ENCODE measurements around the gene ANKRD34A.

ANKRD34A gene

GRCh38 chr1:145974721-145975120 is 10.3 kb upstream of the ANKRD34A start:
- in situ Hi-C loops (cut with MboI; ENCODE audit: low sequenced_read_pairs) = no loop called here

DNA sequence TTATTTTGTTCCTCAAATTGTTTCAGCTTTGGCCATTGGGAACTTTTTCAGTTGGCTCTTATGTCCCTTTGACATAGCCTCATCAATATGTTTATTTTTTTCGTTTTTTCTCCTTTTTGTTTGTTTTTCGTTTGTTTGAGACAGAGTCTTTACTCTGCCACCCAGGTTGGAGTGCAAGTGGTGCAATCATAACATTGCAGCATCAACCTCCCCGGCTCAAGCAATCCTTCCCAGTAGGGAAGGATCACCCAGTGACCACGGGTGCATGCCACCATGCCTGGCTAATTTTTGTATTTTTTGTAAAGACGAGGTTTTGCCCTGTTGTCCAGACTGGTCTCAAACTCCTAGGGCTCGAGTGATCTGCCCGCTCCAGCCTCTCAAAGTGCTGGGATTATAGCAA is 8.2 kb upstream of the ANKRD34A start:
- in situ Hi-C loops (cut with MboI; ENCODE audit: low sequenced_read_pairs) = no loop called here

GRCh38 chr1:145967288-145967687 is 2.9 kb upstream of the ANKRD34A start:
- in situ Hi-C loops (cut with MboI; ENCODE audit: low sequenced_read_pairs) = loop anchor here (10.0 kb wide), 1 partner anchor 52 kb away; the partner anchor contains the start of genes ITGA10 and PEX11B

DNA sequence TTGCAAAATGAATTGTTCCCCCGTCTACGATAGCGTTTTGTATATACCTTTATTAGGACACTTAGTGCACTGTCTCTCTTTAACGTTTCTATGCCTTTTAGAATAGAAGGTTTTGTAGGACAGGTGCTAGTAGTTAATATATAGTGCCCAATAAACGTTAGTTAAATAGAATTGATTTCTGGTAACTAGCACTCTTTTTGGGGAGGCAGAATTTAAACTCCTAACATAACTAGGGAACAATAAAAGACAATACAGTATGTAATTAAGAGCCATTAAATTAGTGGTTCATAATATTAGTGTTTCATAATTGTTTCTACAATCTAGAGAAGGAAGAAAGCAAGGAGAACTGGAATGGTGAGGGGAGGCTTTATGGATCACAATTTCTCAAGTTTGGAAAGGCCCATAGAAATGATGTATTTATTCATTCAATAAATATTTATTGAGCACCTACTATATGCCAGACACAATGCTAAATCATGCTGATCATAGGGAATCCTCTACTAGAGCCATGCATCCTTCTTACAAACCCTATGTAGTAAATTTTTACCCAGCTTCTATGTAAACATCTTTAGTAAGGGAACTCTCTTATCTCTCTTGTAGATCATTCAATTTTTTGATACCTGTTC is 857 bp upstream of the ANKRD34A start:
- in situ Hi-C loops (cut with MboI; ENCODE audit: low sequenced_read_pairs) = loop anchor here (10.0 kb wide), 1 partner anchor 50 kb away; the partner anchor contains the start of genes ITGA10 and PEX11B

GRCh38 chr1:145963265-145964019 is 933 bp downstream of the ANKRD34A start:
- in situ Hi-C loops (cut with MboI; ENCODE audit: low sequenced_read_pairs) = loop anchor here (10.0 kb wide), 1 partner anchor 49 kb away; the partner anchor contains the start of genes ITGA10 and PEX11B

GRCh38 chr1:145962157-145963102 is 1.9 kb downstream of the ANKRD34A start:
- in situ Hi-C loops (cut with MboI; ENCODE audit: low sequenced_read_pairs) = loop anchor here (10.0 kb wide), 1 partner anchor 48 kb away; the partner anchor contains the start of genes ITGA10 and PEX11B

- in situ Hi-C loops (cut with MboI; ENCODE audit: low sequenced_read_pairs) = loop anchor here (10.0 kb wide), 1 partner anchor 47 kb away; the partner anchor contains the start of genes ITGA10 and PEX11B
Measured at GRCh38 chr1:145961425-145962156, 2.8 kb downstream of the ANKRD34A start.

GRCh38 chr1:145961109-145961424 is 3.3 kb downstream of the ANKRD34A start:
- in situ Hi-C loops (cut with MboI; ENCODE audit: low sequenced_read_pairs) = loop anchor here (10.0 kb wide), 1 partner anchor 46 kb away; the partner anchor contains the start of genes ITGA10 and PEX11B

DNA sequence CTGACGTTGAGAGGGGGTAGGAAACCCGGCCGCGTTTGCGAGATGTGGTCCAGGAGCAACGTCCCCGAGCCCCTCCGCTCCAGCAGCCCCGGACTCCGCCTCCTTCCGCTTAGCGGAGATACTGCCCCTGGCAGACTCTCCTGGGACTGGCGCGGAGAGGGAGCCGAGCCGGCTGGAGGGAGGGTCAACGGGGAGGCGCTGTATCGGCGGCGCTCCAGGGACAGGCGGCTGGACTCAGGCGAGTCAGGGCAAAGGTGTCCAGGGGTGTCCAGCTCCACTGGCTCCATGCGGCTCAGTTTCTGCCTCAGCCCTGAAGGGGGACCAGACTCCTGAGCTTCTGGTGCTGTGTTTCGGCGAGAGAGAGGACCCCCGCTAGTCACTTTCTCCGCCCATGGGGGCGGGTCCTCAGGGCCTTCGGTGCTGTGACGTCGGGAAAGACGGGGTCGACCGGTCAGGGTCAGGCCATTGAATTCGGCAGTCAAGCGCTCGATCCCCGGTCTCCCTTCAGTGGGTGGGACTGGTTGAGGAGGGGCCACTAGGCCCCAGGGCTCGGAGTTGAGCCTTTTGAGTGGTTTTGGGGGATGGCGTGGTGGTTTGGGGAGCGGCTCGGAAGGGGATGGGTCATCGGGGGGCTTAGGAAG is 3.8 kb downstream of the ANKRD34A start:
- in situ Hi-C loops (cut with MboI; ENCODE audit: low sequenced_read_pairs) = loop anchor here (10.0 kb wide), 1 partner anchor 46 kb away; the partner anchor contains the start of genes ITGA10 and PEX11B

GRCh38 chr1:145959957-145960467 is 4.4 kb downstream of the ANKRD34A start:
- in situ Hi-C loops (cut with MboI; ENCODE audit: low sequenced_read_pairs) = loop anchor here (10.0 kb wide), 1 partner anchor 45 kb away; the partner anchor contains the start of genes ITGA10 and PEX11B

- in situ Hi-C loops (cut with MboI; ENCODE audit: low sequenced_read_pairs) = no loop called here
Measured at GRCh38 chr1:145959333-145959732, 5.0 kb downstream of the ANKRD34A start.

DNA sequence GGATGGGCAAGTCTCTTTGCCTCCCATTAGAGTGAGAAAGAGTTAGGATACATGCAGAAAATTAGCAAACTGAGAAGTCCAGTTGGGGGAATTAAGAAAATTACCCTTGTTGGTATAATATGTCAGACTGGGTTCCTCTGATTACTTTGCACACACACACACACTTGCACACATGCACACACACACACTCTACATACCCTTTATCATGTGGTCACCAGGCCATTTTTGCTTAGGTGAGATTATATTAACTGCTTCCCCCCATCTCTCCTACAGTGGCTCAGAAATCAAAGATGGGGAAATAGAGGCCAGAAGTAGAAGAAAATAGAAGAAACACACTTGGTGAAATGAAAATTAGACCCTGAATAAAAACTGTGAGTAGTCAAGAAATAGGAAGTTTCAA is 5.6 kb downstream of the ANKRD34A start:
- in situ Hi-C loops (cut with MboI; ENCODE audit: low sequenced_read_pairs) = no loop called here

GRCh38 chr1:145957443-145958319 is 6.7 kb downstream of the ANKRD34A start, which contains the start of gene LIX1L:
Gene LIX1L, minus strand, starts transcription at chr1:145958017. Its CDS starts 90 bp downstream, at chr1:145957927.
- in situ Hi-C loops (cut with MboI; ENCODE audit: low sequenced_read_pairs) = no loop called here

DNA sequence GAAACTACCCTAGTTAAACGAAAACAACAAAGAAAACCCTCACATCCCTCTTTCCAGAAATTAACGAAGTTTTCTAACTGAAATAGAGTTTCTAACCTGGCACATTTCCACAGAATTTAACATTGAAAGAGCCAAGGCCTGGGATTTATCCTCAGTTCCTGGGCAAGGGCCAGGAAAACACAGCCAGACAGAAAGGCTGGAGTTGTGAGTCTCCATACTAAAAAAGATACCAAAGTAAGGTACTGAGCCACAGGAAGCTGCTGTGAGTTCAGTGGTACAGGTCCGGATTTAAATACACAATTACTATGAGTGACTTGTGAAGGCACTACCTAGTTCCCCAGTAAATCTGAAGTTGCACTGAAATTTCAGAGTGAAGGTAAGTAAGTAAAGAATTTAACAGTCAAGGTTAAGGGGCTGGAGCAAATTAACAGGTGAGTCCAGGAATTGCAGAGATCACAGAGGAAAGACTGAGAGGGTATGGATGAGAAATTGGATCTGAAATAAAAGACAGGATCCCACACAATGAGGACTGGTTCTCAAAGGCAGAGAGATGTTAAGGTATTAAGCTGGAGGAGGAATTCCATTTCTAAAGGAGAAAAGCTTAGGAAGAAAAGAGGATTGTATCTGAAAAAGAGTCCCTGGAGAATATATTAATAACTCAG is 7.5 kb downstream of the ANKRD34A start:
- in situ Hi-C loops (cut with MboI; ENCODE audit: low sequenced_read_pairs) = no loop called here

DNA sequence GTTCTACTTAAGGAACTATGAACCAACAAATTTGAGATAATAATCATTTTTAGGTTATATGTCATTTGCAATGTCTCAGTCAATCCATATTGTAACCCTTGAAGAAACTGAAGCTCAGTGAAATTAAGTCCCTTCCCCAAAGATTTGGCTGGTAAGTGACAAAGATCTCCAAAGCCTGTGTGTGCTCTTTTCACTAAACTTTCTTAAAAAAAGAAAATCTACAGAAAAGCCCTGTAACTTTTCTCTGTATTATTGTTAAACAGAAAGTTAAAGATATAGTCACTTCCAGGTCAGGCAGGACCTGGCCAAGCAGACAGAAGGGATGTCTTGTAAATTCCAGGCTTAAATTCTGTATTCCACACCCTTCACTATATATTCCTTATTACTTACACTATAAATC is 8.0 kb downstream of the ANKRD34A start:
- in situ Hi-C loops (cut with MboI; ENCODE audit: low sequenced_read_pairs) = no loop called here

- in situ Hi-C loops (cut with MboI; ENCODE audit: low sequenced_read_pairs) = no loop called here
Measured at GRCh38 chr1:145955436-145955835, 8.9 kb downstream of the ANKRD34A start.

DNA sequence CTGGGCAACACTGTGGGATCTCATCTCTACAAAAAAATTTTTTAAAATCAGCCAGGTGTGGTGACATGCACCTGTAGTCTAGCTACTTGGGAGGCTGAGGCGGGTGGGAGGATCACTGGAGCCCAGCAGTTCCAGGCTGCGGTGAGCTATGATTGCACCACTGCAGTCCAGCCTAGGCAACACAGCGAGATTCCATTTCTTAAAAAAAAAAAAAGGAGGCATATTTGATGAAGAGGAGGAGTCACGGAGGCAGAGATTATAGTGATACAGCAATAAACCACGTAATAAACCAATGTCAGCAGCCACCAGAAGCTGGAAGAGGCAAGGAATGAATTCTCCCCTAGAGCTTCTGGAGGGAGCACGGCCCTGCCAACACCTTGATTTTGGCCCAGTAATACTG is 10.5 kb downstream of the ANKRD34A start:
- in situ Hi-C loops (cut with MboI; ENCODE audit: low sequenced_read_pairs) = no loop called here

DNA sequence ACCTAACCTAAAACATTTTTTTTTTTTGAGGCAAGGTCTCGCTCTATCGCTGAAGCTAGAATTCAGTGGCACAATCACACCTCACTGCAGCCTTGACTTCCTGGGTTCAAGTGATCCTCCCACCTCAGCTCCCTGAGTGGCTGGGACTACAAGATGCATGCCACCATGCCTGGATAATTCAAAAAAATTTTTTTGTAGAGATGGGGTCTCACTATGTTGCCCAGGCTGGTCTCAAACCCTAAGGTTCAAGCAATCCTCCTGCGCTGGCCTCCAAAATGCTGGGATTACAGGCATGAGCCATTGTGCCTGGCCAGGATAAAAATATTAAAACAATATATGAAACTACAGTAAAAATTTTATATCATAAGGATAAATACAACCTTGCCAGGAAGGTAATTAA is 11.5 kb downstream of the ANKRD34A start:
- in situ Hi-C loops (cut with MboI; ENCODE audit: low sequenced_read_pairs) = no loop called here

Data from HL-60/S4 treated with retinoic acid at 250 ng/mL for 4 days and 3 days (cell line).